OCI-LY3 (cell line): ENCODE results near the gene QPCT.
"Not testable (repeated sequence)": the region's sequence is repeated elsewhere in the genome, so short reads cannot be mapped to it uniquely, and the experiment has no call there.

Source experiments
- H2AFZ ChIP-seq: fragments of 200-600, 300-600 bp; shearing (Covaris generic); 2 replicates; pipeline ENCODE4 v1.6.0; 2014; ENCODE audit warnings: antibody characterized with exemption, low read depth, low read length
- H3K27ac ChIP-seq: fragments of 200-600, 300-600 bp; sonication (generic); 2 replicates; pipeline ENCODE4 v1.5.1; 2014; ENCODE audit warnings: mild to moderate bottlenecking, low read length, moderate library complexity, mixed read lengths
- H3K27me3 ChIP-seq: fragments of 200-600, 300-600 bp; sonication (generic); 2 replicates; pipeline ENCODE4 v1.6.1; 2014; ENCODE audit warnings: low read depth, low read length, mixed read lengths
- H3K36me3 ChIP-seq: fragments of 200-600, 300-600 bp; sonication (generic); replicated peaks from 2 replicates; pipeline ENCODE3; 2014; ENCODE audit warnings: low read depth, low read length, mixed read lengths
- H3K4me1 ChIP-seq: fragments of 300-600, 200-600 bp; sonication (generic); 2 replicates; pipeline ENCODE4 v1.6.1; 2014; ENCODE audit warnings: low read length, mixed read lengths
- H3K4me2 ChIP-seq: fragments of 200-600, 300-600 bp; sonication (generic); 2 replicates; pipeline ENCODE4 v1.6.1; 2014; ENCODE audit warnings: low read length, mixed read lengths
- H3K4me3 ChIP-seq: fragments of 300-600, 200-600 bp; sonication (generic); 2 replicates; pipeline ENCODE4 v1.5.1; 2014; ENCODE audit warnings: antibody characterized with exemption, mild to moderate bottlenecking, low read length, moderate library complexity
- H3K79me2 ChIP-seq: fragments of 300-600, 200-600 bp; shearing (Covaris generic); 2 replicates; pipeline ENCODE4 v1.6.1; 2014; ENCODE audit warnings: mild to moderate bottlenecking, low read length, mixed read lengths
- H3K9ac ChIP-seq: fragments of 300-600, 200-600 bp; shearing (Covaris generic); 2 replicates; pipeline ENCODE4 v1.6.0; 2014; ENCODE audit warnings: mild to moderate bottlenecking, low read length, moderate library complexity
- H3K9me3 ChIP-seq: fragments of 200-600, 300-600 bp; shearing (Covaris generic); 2 replicates; pipeline ENCODE4 v1.6.1; 2014; ENCODE audit warnings: low read length, mixed read lengths; ENCODE audit not compliant: insufficient read depth
- H4K20me1 ChIP-seq: fragments of 200-600, 300-600 bp; sonication (generic); 2 replicates; pipeline ENCODE4 v1.6.1; 2016; ENCODE audit warnings: low read length, mixed read lengths; ENCODE audit not compliant: insufficient read depth
- EZH2phosphoT487 ChIP-seq: fragments of 200-600 bp; shearing (Covaris generic); IDR thresholded peaks from 2 replicates; pipeline ENCODE4 v1.6.1; 2018; ENCODE audit warnings: antibody characterized with exemption, mixed run types, low read depth
- TF ChIP-seq, protein P1 (sequence below): fragments of 200-600, 300-600 bp; sonication (generic); IDR thresholded peaks from 2 replicates; pipeline ENCODE4 v1.5.1; 2014; ENCODE audit warnings: antibody characterized with exemption, low read length, low read depth

Gene QPCT

DNA sequence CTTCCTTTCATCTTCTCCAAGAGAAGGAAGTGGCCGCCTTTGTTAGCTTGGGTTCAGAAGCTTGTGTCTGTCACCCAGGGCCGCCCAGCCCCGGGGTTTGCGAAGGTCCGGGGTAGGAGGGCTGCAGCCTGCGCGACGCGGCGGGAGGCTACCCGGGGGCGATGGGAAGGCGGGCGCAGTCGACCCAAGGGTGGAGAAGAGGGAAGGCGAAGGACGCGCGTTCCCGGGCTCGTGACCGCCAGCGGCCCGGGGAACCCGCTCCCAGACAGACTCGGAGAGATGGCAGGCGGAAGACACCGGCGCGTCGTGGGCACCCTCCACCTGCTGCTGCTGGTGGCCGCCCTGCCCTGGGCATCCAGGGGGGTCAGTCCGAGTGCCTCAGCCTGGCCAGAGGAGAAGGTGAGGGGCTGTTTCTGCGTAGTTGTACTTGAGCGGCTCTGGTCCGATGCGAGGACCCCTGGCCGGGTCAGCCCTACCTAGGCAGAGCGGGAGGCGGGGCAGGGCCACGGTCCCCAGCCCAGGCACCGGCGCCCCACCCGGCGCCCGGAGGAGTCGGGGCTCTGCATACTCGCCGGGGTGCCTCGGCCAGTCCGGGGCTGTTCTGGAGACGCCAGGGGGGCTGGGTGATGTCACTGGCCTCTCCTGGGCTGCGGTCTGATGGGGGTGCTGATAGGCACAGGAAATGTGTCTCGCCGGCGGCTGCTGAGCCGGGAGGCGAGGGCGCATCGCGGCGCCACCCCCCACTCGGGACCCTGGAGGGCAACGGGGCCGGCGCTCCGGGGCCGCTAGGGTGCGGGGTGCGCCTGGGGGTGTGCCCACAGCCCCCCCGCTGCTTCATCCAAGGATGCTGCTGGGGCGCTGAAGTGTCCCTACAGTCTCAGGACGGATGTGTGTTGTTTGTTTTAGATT is at the start of gene QPCT:
TSS of gene QPCT (plus strand) at position 178 of the 909 bp plus-strand sequence. CDS start at position 280, 102 bp downstream.
- Histone ChIP-seq H3K4me2 (peak within 1 kb of the TSS; percentile 98), H3K27ac (no peak within 1 kb of the TSS), H3K36me3 (no peaks in the 10 kb centered on the region), H3K9me3 (no peaks in the 10 kb centered on the region), H4K20me1 (no peaks in the 10 kb centered on the region), H3K4me1 (peaks cover 17% of the 10 kb centered on the region), H3K4me3 (peak within 1 kb of the TSS; percentile 87), H3K79me2 (no peaks in the 10 kb centered on the region), H3K9ac (peak within 1 kb of the TSS; percentile 50), H2AFZ (peak within 1 kb of the TSS; percentile 77), H3K27me3 (peaks cover 59% of the 10 kb centered on the region)
- no peak for TF ChIP-seq EZH2phosphoT487
- TF ChIP-seq, protein P1, sequence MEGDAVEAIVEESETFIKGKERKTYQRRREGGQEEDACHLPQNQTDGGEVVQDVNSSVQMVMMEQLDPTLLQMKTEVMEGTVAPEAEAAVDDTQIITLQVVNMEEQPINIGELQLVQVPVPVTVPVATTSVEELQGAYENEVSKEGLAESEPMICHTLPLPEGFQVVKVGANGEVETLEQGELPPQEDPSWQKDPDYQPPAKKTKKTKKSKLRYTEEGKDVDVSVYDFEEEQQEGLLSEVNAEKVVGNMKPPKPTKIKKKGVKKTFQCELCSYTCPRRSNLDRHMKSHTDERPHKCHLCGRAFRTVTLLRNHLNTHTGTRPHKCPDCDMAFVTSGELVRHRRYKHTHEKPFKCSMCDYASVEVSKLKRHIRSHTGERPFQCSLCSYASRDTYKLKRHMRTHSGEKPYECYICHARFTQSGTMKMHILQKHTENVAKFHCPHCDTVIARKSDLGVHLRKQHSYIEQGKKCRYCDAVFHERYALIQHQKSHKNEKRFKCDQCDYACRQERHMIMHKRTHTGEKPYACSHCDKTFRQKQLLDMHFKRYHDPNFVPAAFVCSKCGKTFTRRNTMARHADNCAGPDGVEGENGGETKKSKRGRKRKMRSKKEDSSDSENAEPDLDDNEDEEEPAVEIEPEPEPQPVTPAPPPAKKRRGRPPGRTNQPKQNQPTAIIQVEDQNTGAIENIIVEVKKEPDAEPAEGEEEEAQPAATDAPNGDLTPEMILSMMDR, result peak; percentile 6; the same call in 1 of the 2 replicates

DNA sequence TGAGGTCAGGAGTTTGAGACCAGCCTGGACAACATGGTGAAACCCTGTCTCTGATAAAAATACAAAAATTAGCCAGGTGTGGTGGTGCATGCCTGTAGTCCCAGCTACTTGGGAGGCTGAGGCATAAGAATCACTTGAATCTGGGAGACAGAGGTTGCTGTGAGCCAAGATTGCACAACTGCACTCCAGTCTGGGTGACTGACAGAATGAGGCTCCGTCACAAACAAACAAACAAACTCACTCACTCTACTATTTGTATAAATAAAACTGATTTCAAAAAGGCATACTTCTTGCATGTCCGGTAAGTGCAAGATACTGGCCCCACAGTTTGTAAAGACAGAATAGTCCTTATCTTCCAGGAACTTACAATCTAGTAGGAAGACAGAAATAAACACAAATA is 49.6 kb upstream of the QPCT start:
- H3K4me2 ChIP-seq, H2AFZ ChIP-seq, H3K9ac ChIP-seq, H3K27me3 ChIP-seq, H3K9me3 ChIP-seq, H3K27ac ChIP-seq, H3K4me3 ChIP-seq: not testable (repeated sequence)
- peaks cover 28% of the 10 kb centered on the region for H4K20me1 ChIP-seq
- peaks cover 12% of the 10 kb centered on the region for H3K4me1 ChIP-seq
- H3K79me2 ChIP-seq, result peaks cover 52% of the 10 kb centered on the region
- H3K36me3 ChIP-seq, result peaks cover 19% of the 10 kb centered on the region

DNA sequence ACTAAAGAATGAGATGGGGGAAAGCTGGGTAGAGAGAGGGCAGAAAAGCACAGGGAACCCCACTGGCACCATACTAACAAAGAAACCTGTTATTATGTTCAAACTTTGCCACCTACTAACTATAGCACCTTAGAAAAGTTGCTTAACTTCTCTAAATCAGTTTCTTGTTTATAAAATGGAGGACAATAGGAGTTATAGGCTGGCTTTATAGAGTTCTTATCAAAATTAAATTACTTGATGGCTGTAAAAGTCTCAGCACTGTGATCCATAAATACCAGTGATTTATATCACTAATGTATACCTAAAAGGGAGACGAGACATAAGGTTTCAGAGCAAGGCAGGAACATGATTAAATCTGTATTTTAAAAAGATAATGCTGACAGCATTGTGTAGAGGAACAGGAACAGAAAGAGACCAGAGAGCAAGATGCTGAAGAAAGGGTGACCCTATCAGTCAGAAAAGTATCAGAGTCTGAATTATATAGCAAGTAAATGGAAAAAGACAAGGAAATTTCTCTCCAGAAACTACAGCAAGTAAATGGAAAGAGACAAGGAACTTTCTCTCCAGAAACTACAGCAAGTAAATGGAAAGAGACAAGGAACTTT is 48.9 kb upstream of the QPCT start:
- no peak overlapping the region for H3K9ac ChIP-seq
- H3K79me2 ChIP-seq, result peaks cover 59% of the 10 kb centered on the region
- H3K4me2 ChIP-seq, result peak overlapping the region; percentile 1; the same call in 1 of the 2 replicates
- TF ChIP-seq, protein P1, result no peak
- TF ChIP-seq EZH2phosphoT487, result no peak
- H4K20me1 ChIP-seq, result peaks cover 33% of the 10 kb centered on the region
- H3K27ac ChIP-seq, result no peak overlapping the region; the same call in 1 of the 2 replicates
- H3K9me3 ChIP-seq, result no peaks in the 10 kb centered on the region
- peaks cover 22% of the 10 kb centered on the region for H3K36me3 ChIP-seq
- no peaks in the 10 kb centered on the region for H3K27me3 ChIP-seq
- H3K4me1 ChIP-seq, result peaks cover 12% of the 10 kb centered on the region
- H3K4me3 ChIP-seq, result no peak overlapping the region
- no peak overlapping the region for H2AFZ ChIP-seq

DNA sequence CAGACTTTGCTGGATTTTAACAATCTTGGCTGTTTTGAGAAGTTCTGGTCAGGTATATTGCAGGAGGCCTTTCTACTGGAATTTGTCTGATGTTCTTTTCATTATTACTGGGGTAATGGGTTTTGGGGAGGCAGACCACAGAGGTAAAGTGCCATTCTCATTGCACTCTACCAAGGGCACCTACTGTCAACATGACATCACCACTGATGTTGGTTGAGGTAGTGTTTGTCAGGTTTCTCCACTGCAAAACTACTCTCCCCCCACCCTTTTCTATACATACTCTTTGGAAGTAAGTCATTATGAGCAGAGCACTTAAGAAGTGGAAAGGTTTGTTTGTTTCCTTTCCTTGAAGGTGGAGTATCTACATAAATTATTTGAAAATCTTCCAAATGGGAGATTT is 46.8 kb upstream of the QPCT start:
- no peak overlapping the region for H3K4me3 ChIP-seq
- H4K20me1 ChIP-seq, result peaks cover 46% of the 10 kb centered on the region
- no peak overlapping the region for H3K27ac ChIP-seq
- peaks cover 80% of the 10 kb centered on the region for H3K79me2 ChIP-seq
- no peak overlapping the region for H3K4me2 ChIP-seq
- H3K4me1 ChIP-seq, result peaks cover 12% of the 10 kb centered on the region
- H2AFZ ChIP-seq, result no peak overlapping the region
- H3K36me3 ChIP-seq, result peaks cover 10% of the 10 kb centered on the region
- no peaks in the 10 kb centered on the region for H3K27me3 ChIP-seq
- TF ChIP-seq, protein P1, result no peak
- TF ChIP-seq EZH2phosphoT487, result no peak
- H3K9ac ChIP-seq, result no peak overlapping the region
- H3K9me3 ChIP-seq, result no peaks in the 10 kb centered on the region
